Nephron progenitor cell (in vitro differentiated cells): ENCODE data around the gene VPREB3.

Experiments
- DNase-seq: peaks from one replicate; pipeline ENCODE4 v3.0.0; 2021
- H3K27ac Mint-ChIP-seq: 2 replicates; pipeline ENCODE4 v1.8.0; 2021; ENCODE audit warnings: mild to moderate bottlenecking, moderate library complexity, mixed read lengths
- H3K27me3 Mint-ChIP-seq: 2 replicates; pipeline ENCODE4 v1.8.0; 2021; ENCODE audit warnings: mild to moderate bottlenecking, low read depth, mixed read lengths; ENCODE audit not compliant: poor library complexity
- H3K36me3 Mint-ChIP-seq: 2 replicates; pipeline ENCODE4 v1.8.0; 2021; ENCODE audit warnings: low read depth, mixed read lengths
- H3K4me1 Mint-ChIP-seq: 2 replicates; pipeline ENCODE4 v1.8.0; 2021; ENCODE audit warnings: mixed read lengths
- H3K4me3 Mint-ChIP-seq: 2 replicates; pipeline ENCODE4 v1.8.0; 2021; ENCODE audit warnings: mild to moderate bottlenecking, moderate library complexity, mixed read lengths
- H3K9me3 Mint-ChIP-seq: 2 replicates; pipeline ENCODE4 v1.8.0; 2021; ENCODE audit warnings: mild to moderate bottlenecking, moderate library complexity, mixed read lengths
- TF ChIP-seq, protein P1 (sequence below): fragments of 200-600 bp; sonication (generic); IDR thresholded peaks from 2 replicates; pipeline ENCODE4 v1.5.0; 2021; ENCODE audit warnings: antibody characterized with exemption

Gene VPREB3

DNA sequence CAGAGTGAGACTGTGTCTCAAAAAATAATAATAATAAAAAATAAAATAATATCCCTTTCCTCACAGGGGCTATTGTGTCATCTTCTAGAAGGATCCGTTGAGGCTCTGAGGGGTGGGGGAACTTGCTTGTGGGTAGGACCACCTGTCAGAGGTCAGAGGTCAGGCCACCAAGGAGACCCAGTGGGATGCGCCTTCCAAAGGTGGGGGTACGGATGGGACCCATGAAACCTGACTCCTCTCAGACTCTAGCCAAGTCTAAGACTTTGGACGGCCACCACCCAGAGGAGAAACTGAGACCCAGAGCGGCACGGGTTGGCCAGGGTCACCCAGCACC, 18.1 kb upstream of the VPREB3 start:
- H3K27ac Mint-ChIP-seq: no peak overlapping the region
- peaks cover 46% of the 10 kb centered on the region for H3K4me1 Mint-ChIP-seq
- H3K4me3 Mint-ChIP-seq: peak overlapping the region; percentile 71
- no peaks in the 10 kb centered on the region for H3K36me3 Mint-ChIP-seq
- no peaks in the 10 kb centered on the region for H3K9me3 Mint-ChIP-seq
- no peak for DNase-seq
- peaks cover 13% of the 10 kb centered on the region for H3K27me3 Mint-ChIP-seq
- TF ChIP-seq, protein P1, sequence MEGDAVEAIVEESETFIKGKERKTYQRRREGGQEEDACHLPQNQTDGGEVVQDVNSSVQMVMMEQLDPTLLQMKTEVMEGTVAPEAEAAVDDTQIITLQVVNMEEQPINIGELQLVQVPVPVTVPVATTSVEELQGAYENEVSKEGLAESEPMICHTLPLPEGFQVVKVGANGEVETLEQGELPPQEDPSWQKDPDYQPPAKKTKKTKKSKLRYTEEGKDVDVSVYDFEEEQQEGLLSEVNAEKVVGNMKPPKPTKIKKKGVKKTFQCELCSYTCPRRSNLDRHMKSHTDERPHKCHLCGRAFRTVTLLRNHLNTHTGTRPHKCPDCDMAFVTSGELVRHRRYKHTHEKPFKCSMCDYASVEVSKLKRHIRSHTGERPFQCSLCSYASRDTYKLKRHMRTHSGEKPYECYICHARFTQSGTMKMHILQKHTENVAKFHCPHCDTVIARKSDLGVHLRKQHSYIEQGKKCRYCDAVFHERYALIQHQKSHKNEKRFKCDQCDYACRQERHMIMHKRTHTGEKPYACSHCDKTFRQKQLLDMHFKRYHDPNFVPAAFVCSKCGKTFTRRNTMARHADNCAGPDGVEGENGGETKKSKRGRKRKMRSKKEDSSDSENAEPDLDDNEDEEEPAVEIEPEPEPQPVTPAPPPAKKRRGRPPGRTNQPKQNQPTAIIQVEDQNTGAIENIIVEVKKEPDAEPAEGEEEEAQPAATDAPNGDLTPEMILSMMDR: no peak

DNA sequence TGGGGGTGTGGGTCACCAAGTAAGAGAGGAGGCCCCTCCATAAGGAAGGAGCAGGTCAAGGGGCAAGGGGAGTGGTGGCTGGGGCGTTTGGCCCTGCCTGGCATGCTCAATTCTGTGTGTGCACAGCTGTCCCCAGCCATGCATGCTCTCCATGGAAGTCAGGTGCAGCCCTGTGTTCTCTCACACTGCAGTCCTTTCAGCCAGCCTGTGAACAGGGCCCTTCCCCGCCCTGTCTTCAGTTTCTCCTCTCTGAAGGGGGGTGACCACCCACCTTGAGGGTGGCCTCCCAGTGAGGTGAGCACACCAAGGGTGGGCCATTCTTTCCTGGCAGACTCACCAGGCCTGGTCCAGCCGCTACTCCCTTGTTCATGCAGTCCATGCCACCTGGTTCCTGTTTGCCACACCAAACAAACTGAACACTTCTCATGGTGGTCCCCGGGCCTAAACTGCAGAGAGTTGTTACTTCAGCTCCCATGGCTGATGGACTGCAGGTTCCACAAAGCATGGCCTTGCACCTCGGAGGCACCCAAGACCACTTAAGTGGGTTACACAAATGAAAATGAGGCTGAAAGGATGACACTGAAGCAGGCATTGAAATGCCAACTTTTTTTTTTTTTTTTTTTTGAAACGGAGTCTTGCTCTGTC, 15.2 kb upstream of the VPREB3 start:
- TF ChIP-seq, protein P1: no peak
- H3K9me3 Mint-ChIP-seq: no peaks in the 10 kb centered on the region
- H3K27me3 Mint-ChIP-seq: peaks cover 13% of the 10 kb centered on the region
- no peak for DNase-seq
- peak overlapping the region; percentile 88 for H3K4me3 Mint-ChIP-seq
- H3K36me3 Mint-ChIP-seq: no peaks in the 10 kb centered on the region
- H3K4me1 Mint-ChIP-seq: peaks cover 45% of the 10 kb centered on the region
- no peak overlapping the region for H3K27ac Mint-ChIP-seq

DNA sequence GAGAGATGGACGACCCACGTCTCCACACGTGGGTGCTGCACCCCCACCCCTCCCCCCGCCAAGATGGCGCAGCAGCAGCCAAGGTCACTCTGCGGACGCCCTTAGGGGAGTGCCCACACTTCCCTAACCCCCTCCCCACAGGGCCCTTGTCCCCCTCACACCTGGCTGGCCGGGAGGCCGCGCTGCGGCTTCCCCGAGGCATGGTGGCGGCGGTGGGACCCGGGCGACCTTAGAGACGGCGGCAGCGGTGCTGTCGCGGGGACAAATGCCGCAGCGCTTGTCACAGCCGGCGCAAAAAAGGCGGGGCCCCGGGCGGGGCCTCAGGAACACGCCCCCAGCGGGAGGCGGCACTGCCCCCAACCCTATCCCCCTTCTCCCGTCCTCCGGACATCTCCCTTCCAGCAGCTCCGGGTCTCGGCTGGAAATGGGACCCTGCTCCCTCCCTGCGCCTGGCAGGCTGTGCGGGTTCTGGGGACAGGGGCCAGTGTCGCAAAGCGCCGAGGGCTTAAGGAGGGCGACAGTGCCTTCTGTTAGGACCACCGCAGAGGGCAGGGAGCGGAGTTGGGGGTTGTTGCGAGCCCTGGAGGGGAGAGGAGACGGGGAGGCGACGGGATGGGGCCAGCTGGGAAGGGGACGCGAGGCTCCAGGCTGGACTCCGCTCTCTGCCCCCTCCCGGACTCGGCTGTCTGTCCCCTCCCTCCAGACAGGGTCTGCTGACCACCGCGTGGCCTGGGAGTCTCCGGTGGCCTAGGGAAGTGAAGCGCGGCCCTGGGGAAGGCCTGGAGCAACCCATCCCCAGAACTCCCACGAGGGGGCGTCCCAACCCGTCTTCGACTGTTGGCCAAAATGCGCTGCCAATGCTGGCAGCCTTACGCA, 13.7 kb upstream of the VPREB3 start, which contains the start of gene CHCHD10:
Gene CHCHD10, minus strand, starts transcription at position 300 of the 876 bp plus-strand sequence. Its CDS starts 98 bp downstream, at position 202.
- TF ChIP-seq, protein P1: peak; percentile 72
- no peaks in the 10 kb centered on the region for H3K36me3 Mint-ChIP-seq
- peaks cover 44% of the 10 kb centered on the region for H3K4me1 Mint-ChIP-seq
- H3K27ac Mint-ChIP-seq: peak within 1 kb of the TSS; percentile 51
- H3K27me3 Mint-ChIP-seq: peaks cover 6% of the 10 kb centered on the region
- DNase-seq: peak; percentile 91
- H3K4me3 Mint-ChIP-seq: peak within 1 kb of the TSS; percentile 88
- no peaks in the 10 kb centered on the region for H3K9me3 Mint-ChIP-seq

DNA sequence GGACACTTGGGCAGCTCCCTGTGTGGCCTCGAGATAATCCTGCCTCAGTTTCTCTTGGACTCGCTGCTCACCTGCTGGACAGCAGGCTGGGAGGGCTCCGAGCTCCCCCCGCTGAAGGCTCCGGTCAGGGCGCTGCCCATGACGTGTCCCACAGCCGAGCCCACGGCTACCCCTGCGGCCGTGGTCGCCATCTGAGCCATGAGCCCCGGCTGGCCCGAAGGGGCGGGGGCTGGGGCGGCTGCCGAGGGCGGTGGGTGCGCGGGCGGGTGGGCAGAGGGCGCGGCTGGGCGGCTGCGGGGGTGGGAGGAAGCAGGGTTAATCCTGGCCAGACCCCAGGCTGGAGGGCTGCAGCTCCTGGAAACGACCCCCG, 13.1 kb upstream of the VPREB3 start:
- H3K4me3 Mint-ChIP-seq: peak overlapping the region; percentile 88
- H3K4me1 Mint-ChIP-seq: peaks cover 50% of the 10 kb centered on the region
- H3K27ac Mint-ChIP-seq: no peak overlapping the region
- no peaks in the 10 kb centered on the region for H3K36me3 Mint-ChIP-seq
- TF ChIP-seq, protein P1: no peak
- peaks cover 6% of the 10 kb centered on the region for H3K27me3 Mint-ChIP-seq
- no peaks in the 10 kb centered on the region for H3K9me3 Mint-ChIP-seq
- no peak for DNase-seq

DNA sequence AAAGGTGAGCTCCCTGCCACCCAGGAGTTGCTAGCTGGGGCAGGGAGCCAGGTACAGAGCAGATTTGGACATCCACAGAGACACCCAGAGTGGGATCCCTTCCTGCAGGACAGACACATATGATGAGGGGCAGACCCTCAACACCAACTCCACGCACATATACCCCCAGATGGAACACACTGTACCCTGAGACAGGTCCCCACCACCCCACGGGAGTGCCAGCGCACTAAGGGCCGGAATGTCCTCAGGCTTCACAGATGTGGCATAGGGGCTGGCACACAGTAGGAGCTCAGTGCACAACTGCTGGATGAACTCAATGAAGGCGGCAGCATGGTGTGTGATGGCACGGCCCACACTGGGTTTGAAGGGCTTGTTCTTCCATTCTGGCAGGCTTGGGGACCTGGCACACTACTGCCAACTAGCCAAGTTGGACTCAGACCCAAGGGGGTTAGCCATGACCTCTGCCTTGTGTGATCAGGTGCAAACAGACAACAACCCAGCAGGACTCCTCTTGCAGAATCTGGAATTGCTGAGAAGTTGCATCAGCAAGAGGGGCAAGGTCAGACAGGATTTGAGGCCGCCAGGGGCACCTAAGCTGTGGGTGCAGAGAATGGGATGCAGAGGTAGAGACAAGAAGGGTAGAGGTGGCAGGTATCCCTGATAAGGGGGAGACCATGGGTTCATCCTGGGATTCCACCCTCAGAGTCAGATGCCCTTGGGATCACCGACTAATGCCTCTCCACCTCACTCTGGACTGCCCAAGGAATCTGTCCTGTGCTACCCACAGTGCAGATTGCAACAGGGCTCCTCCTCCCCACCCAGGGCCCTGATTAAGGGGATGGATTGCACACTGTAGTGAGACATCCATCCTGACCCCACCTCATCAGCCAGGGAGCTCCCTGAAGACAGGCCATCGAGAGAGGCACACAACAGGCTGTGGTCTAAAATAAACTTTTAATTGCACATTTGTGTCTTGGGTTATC, 11.0 kb upstream of the VPREB3 start:
- no peak overlapping the region for H3K4me3 Mint-ChIP-seq
- DNase-seq: no peak
- TF ChIP-seq, protein P1: no peak
- H3K27me3 Mint-ChIP-seq: peaks cover 6% of the 10 kb centered on the region
- no peaks in the 10 kb centered on the region for H3K9me3 Mint-ChIP-seq
- peaks cover 58% of the 10 kb centered on the region for H3K4me1 Mint-ChIP-seq
- H3K36me3 Mint-ChIP-seq: no peaks in the 10 kb centered on the region
- no peak overlapping the region for H3K27ac Mint-ChIP-seq
